OCI-LY1 (cell line): ENCODE results near the gene RAB10.

Experiments
- CTCF ChIP-seq: fragments of 200-600 bp; sonication (generic), shearing (Covaris generic); IDR thresholded peaks from 2 replicates; pipeline ENCODE4 v1.5.1; 2017; ENCODE audit warnings: mild to moderate bottlenecking, antibody characterized with exemption, low read length, moderate library complexity, mixed read lengths
- EZH2 ChIP-seq: fragments of 200-600 bp; sonication (generic), shearing (Covaris generic); IDR thresholded peaks from 2 replicates; pipeline ENCODE4 v1.8.0; 2017; ENCODE audit warnings: borderline replicate concordance, mixed run types, mild to moderate bottlenecking, antibody characterized with exemption, low read length, moderate library complexity, mixed read lengths

DNA sequence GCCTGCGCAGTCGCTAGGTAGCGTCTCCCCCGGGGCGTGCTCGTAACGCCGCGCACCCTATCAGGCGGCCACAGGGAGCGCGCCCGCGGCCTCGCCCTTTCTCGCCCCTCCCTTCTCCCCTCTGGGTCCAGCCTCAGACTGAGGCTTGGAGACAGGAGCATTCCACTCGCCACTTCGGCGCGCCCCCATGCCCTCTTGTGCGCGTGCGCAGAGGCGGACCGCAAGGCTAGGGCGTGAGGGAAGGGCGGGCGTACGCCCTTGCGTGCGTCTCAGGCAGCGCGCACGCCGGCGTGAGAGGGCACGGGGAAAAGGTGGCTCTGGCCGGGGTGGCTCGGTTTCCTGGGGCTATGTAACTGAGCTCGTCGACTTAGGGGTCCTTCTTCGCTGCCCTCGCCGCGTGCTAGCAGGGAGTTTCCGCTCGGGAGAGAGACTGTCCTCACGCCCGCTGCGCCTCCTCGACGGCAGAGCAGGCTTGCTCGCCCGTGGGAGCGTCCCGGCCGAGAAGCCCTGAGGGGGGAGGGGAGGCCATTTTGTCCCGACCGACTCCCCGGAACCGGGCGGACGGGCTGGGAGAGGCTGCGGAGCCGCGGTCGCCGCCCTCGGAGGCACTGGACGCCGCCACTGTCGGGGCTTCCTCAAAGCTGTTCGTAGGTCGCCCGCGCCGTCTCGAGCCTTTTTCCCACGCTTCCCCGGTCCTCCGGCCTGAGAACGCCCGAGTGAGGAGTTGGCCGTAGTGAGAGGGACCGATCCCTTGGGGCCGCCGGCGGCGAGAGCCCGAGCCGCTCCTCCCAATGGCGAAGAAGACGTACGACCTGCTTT, at the start of gene RAB10:
- TF ChIP-seq EZH2 (no peak), CTCF (no peak)
